ENCODE results near the gene C10orf105. TPM values are rescaled to one million over a fixed set of nuclear protein-coding genes. Genes with fewer than 3 reads are reported as not detected.

The C10orf105 gene
- total RNA-seq, 2 experiments from 2014 or later, result 0.25 to 0.36 TPM

DNA sequence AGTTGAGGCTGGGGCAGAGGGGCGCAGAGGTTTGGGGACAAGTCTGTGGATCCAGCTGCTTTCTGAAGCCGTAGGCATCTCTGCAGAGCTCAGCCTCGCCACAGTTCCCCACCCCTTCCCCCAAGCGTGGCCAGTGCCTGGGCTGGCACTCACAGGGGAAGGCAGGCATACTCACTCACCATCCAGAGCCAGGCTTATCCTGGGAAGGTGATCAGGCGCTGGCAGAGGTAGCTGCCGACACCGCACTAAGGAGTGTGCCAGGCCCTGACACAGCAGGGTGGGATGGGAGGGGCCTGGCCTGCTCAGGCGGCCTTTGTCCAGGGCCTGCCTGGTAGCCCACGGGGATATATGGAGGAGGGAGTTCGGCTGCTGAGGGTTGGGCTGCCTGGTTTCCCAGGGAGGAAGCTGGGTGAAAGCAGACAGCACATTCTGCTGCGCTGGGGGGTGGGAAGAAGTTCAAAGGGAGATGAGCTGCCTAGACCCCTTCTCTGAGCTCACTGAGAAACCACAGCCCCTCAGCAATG, 37.9 kb upstream of the C10orf105 start:
- peak overlapping the region; percentile 66 for H3K4me3 Mint-ChIP-seq
- H3K27ac Mint-ChIP-seq, result peak overlapping the region; percentile 93
- no peaks in the 10 kb centered on the region for H3K9me3 ChIP-seq (ENCODE audit: control insufficient read depth in 1 of 2, insufficient read depth in 1 of 2, low read length in 2 of 2)
- DNase-seq (peak in 1 of 14 experiments; percentile 51), ATAC-seq (ENCODE audit: poor library complexity) (peak; percentile 16)
- H3K27me3 Mint-ChIP-seq, result no peaks in the 10 kb centered on the region
- H3K36me3 ChIP-seq (ENCODE audit: insufficient read depth, low read length), result peaks cover 75% of the 10 kb centered on the region
- peak overlapping the region; percentile 18 for H3K4me3 ChIP-seq (ENCODE audit: low read length)
- intact Hi-C loops (cut with DNase I, micrococcal nuclease), result loop anchor here in 1 of 2 experiments (1.0 kb wide), 2 partner anchors 9 to 16 kb away; partner anchors contain the start of gene VSIR
- no peak for TF ChIP-seq CTCF (IDR thresholded peaks at IDR 0.05)
- peaks cover 88% of the 10 kb centered on the region for H3K4me1 Mint-ChIP-seq (ENCODE audit: low read depth)
- no peaks in the 10 kb centered on the region for H3K9me3 Mint-ChIP-seq
- CTCF ChIA-PET, result interaction anchor here (0.6 to 5.0 kb wide), 11 partner anchors 10 to 1802 kb away, joined by 3 to 35 read pairs (median 5); partner anchors contain the start of gene VSIR
- peak overlapping the region; percentile 86 to 87 for H3K27ac ChIP-seq (ENCODE audit: low read depth in 1 of 2, low read length in 2 of 2)
- H3K27me3 ChIP-seq (ENCODE audit: control insufficient read depth in 1 of 2, insufficient read depth in 2 of 2, low read length in 2 of 2), result no peaks in the 10 kb centered on the region
- POLR2A ChIA-PET, result interaction anchor here (2.2 to 6.0 kb wide), 8 partner anchors 9 to 49 kb away, joined by 10 to 147 read pairs (median 38); partner anchors contain the start of gene VSIR
- peaks cover 87% of the 10 kb centered on the region for H3K36me3 Mint-ChIP-seq (ENCODE audit: low read depth)
- H3K4me1 ChIP-seq (ENCODE audit: insufficient read depth, low read length), result peaks cover 94% of the 10 kb centered on the region

DNA sequence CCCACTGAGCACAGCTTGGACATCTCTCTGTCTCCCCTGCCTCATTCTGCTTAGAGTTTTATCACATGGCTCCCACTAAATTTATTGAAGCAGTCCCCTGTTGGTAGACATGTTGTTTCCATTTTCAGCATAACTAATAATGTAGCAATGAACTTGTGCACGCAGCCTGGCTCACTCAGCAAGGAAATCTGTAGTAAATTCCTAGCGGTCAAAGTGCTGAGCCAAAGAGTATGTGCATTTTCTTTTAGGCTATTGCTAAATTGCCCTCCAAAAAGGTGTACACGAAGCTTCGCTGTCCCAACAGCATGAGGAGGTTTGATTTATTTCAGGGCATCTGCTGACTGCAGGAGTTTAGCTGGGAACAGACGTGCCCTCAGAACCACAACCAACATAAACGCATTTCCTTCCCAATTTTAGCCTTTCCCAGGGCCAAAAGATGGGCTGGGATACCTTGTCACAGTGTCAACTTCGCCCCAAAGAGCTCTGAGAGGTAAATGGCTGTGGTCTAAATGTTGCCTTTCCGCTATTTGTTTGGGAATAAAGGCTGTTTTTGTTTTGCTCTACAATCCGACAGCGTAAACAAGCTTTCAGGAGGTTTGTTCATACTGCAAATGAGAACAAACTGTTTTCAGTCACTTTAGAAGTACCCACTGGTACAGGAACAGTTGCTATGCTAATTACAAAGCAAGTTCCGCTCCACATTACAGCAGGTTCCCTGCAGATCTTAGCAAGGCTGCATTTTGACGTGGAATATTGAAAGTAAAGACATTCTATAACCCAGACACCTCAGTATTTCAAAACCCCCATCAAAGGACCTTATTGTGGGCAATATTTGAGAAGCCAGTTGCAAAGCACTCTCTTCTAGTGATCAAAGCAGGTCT, 37.0 kb upstream of the C10orf105 start:
- peak overlapping the region; percentile 86 to 87 for H3K27ac ChIP-seq (ENCODE audit: low read depth in 1 of 2, low read length in 2 of 2)
- no peaks in the 10 kb centered on the region for H3K9me3 Mint-ChIP-seq
- no peaks in the 10 kb centered on the region for H3K9me3 ChIP-seq (ENCODE audit: control insufficient read depth in 1 of 2, insufficient read depth in 1 of 2, low read length in 2 of 2)
- TF ChIP-seq CTCF (IDR thresholded peaks at IDR 0.05), result no peak
- intact Hi-C loops (cut with DNase I, micrococcal nuclease), result loop anchor here in 1 of 2 experiments (1.0 kb wide), 3 partner anchors 8 to 17 kb away; partner anchors contain the start of gene VSIR
- DNase-seq, result peak in 4 of 14 experiments; percentile 41 to 75 (median 72)
- H3K27ac Mint-ChIP-seq, result peak overlapping the region; percentile 93
- H3K4me3 ChIP-seq (ENCODE audit: low read length), result peak overlapping the region; percentile 18
- peaks cover 94% of the 10 kb centered on the region for H3K4me1 ChIP-seq (ENCODE audit: insufficient read depth, low read length)
- peak; percentile 82 for ATAC-seq (ENCODE audit: poor library complexity)
- H3K36me3 Mint-ChIP-seq (ENCODE audit: low read depth), result peaks cover 87% of the 10 kb centered on the region
- H3K27me3 ChIP-seq (ENCODE audit: control insufficient read depth in 1 of 2, insufficient read depth in 2 of 2, low read length in 2 of 2), result no peaks in the 10 kb centered on the region
- peak overlapping the region; percentile 66 for H3K4me3 Mint-ChIP-seq
- CTCF ChIA-PET, result interaction anchor here (0.9 to 5.0 kb wide), 7 partner anchors 9 to 60 kb away, joined by 3 to 35 read pairs (median 6); partner anchors contain the start of gene VSIR
- peaks cover 75% of the 10 kb centered on the region for H3K36me3 ChIP-seq (ENCODE audit: insufficient read depth, low read length)
- peaks cover 88% of the 10 kb centered on the region for H3K4me1 Mint-ChIP-seq (ENCODE audit: low read depth)
- POLR2A ChIA-PET, result interaction anchor here (1.1 to 6.0 kb wide), 10 partner anchors 8 to 62 kb away, joined by 3 to 147 read pairs (median 24); partner anchors contain the start of gene VSIR
- H3K27me3 Mint-ChIP-seq, result no peaks in the 10 kb centered on the region

DNA sequence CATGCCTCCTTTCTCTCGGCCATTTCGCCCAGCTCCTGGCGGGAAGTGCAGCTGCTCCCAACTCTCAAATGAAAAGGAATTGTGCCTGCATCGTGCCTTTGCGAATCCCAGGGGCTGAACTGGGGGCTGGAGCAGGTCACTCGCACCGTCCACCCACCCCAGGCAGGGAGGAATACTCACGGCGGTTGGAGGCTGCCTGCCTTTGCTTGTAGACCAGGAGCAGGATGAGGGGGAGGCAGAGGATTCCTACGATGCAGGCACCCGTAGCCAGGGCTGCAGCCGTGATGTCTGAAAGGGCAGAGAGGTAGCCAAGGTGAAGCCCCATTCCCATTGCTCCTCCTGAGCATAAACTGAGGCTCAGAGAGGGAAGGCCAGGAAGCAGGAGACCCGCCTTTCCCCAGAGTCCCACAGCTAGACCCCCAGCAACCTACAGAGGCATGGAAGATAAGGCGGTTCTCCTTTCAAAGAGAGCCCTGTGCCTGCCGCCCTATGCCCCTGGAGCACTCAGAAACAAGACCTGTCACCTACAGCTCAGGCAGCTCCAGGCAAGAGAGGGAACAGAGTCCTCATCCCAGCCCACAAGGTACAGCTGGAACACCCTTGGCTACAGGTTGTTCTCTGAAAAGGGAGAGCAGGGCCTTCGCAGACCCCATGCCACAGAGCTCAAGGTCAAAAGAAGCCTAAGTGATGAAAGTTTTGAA, 35.8 kb upstream of the C10orf105 start:
- Histone ChIP-seq H3K4me1 (ENCODE audit: insufficient read depth, low read length) (peaks cover 94% of the 10 kb centered on the region), H3K27ac (ENCODE audit: low read depth in 1 of 2, low read length in 2 of 2) (peak overlapping the region; percentile 86 to 87), H3K4me3 (ENCODE audit: low read length) (no peak overlapping the region), H3K9me3 (ENCODE audit: control insufficient read depth in 1 of 2, insufficient read depth in 1 of 2, low read length in 2 of 2) (no peaks in the 10 kb centered on the region), H3K27me3 (ENCODE audit: control insufficient read depth in 1 of 2, insufficient read depth in 2 of 2, low read length in 2 of 2) (no peaks in the 10 kb centered on the region), H3K36me3 (ENCODE audit: insufficient read depth, low read length) (peaks cover 73% of the 10 kb centered on the region)
- Mint-ChIP-seq H3K9me3 (no peaks in the 10 kb centered on the region), H3K36me3 (ENCODE audit: low read depth) (peaks cover 83% of the 10 kb centered on the region), H3K27ac (peak overlapping the region; percentile 93), H3K27me3 (no peaks in the 10 kb centered on the region), H3K4me1 (ENCODE audit: low read depth) (peaks cover 85% of the 10 kb centered on the region), H3K4me3 (no peak overlapping the region)
- TF ChIP-seq CTCF (IDR thresholded peaks at IDR 0.05), result no peak
- POLR2A ChIA-PET, result interaction anchor here (1.2 to 6.0 kb wide), 7 partner anchors 13 to 47 kb away, joined by 3 to 147 read pairs (median 31); partner anchors contain the start of gene VSIR
- intact Hi-C loops (cut with DNase I, micrococcal nuclease), result no loop called here
- no peak for ATAC-seq (ENCODE audit: poor library complexity)
- CTCF ChIA-PET, result interaction anchor here (1.3 to 5.0 kb wide), 3 partner anchors 13 to 47 kb away, joined by 3 to 35 read pairs (median 16); partner anchors contain the start of gene VSIR
- no peak for DNase-seq
